Raji (cell line): ENCODE data around the gene ZNRF1.

Experiments
- POLR2A ChIP-seq: IDR thresholded peaks from 2 replicates; pipeline ENCODE4 v1.6.1; 2011; ENCODE audit warnings: low read depth, low read length, control low read depth; ENCODE audit not compliant: insufficient read depth

Gene ZNRF1

GRCh38 chr16:75148311-75149195, 149.7 kb downstream of the ZNRF1 start, which contains the start of gene ZFP1:
Gene ZFP1 (plus strand): TSS chr16:75148524. CDS start chr16:75152952, 4,428 bp downstream.
- TF ChIP-seq POLR2A: peak; percentile 86

- TF ChIP-seq POLR2A: no peak
Observed at GRCh38 chr16:75151798-75152197, 153.0 kb downstream of the ZNRF1 start.

- TF ChIP-seq POLR2A: no peak
Observed at GRCh38 chr16:75152635-75153034, 153.8 kb downstream of the ZNRF1 start.

- TF ChIP-seq POLR2A: no peak
Observed at GRCh38 chr16:75160386-75160785, 161.6 kb downstream of the ZNRF1 start.
